H1 (cell line): Measurements from ENCODE around the gene EGLN3. TPM values are rescaled to one million over a fixed set of nuclear protein-coding genes. Genes with fewer than 3 reads are reported as not detected.

Experiments used
- CTCF ChIA-PET: fragments of 300-600 bp; sonication (Branson Sonifier 250); formaldehyde crosslinking; loops from one replicate; lab custom pipeline; 2021; ENCODE audit not compliant: partially characterized antibody; lab: Charles Lee
- POLR2A ChIA-PET: fragments of 300-600 bp; sonication (Branson Sonifier 250); formaldehyde crosslinking; loops from one replicate; lab custom pipeline; 2021; ENCODE audit warnings: inconsistent platforms; ENCODE audit not compliant: partially characterized antibody; lab: Charles Lee
- DNase-seq, 2 experiments: peaks; one replicate each; pipeline versions ENCODE4 v3.0.0 to v3.0.0-alpha.2; 2010 to 2022; ENCODE audit warnings: low spot score in 2 of 2, low read depth in 1 of 2, mixed read lengths in 1 of 2
- FAIRE-seq: peaks from 2 replicates; lab custom pipeline; 2011; peaks lifted over from hg19 to GRCh38; lab: Jason Lieb, UNC
- H2AFZ ChIP-seq: 2 replicates; pipeline ENCODE4 v1.8.1; 2012; ENCODE audit warnings: low read length, inconsistent platforms
- H2AK5ac ChIP-seq: 2 replicates; pipeline ENCODE4 v1.6.1; 2013; ENCODE audit warnings: low read depth, low read length
- H2BK120ac ChIP-seq: replicated peaks from 2 replicates; pipeline ENCODE3; 2013; ENCODE audit warnings: low read depth, low read length, inconsistent platforms
- H2BK12ac ChIP-seq: 2 replicates; pipeline ENCODE4 v1.6.1; 2013; ENCODE audit warnings: low read depth, low read length
- H2BK15ac ChIP-seq: 2 replicates; pipeline ENCODE4 v1.6.1; 2013; ENCODE audit warnings: low read length
- H2BK20ac ChIP-seq: 2 replicates; pipeline ENCODE4 v1.6.1; 2013; ENCODE audit warnings: low read length
- H2BK5ac ChIP-seq: 2 replicates; pipeline ENCODE4 v1.6.1; 2013; ENCODE audit warnings: low read depth, low read length
- H3K14ac ChIP-seq: 2 replicates; pipeline ENCODE4 v1.6.1; 2013; ENCODE audit warnings: inconsistent platforms; ENCODE audit not compliant: insufficient read length
- H3K18ac ChIP-seq: 2 replicates; pipeline ENCODE4 v1.6.1; 2013; ENCODE audit warnings: low read length; ENCODE audit errors: extremely low read depth
- H3K23ac ChIP-seq: 2 replicates; pipeline ENCODE4 v1.6.1; 2013; ENCODE audit warnings: inconsistent platforms; ENCODE audit not compliant: insufficient read length
- H3K23me2 ChIP-seq: 2 replicates; pipeline ENCODE4 v1.6.1; 2013; ENCODE audit warnings: low read depth, low read length
- H3K27ac ChIP-seq: 2 replicates; pipeline ENCODE4 v1.6.1; 2011; ENCODE audit warnings: low read depth, low read length, inconsistent platforms
- H3K27me3 ChIP-seq, 4 experiments: replicated peaks in 1 of 4; 1 replicate in 1 of 4; 2 replicates in 3 of 4; pipeline versions ENCODE4 v1.6.1 to v1.8.1; 2011 to 2013; ENCODE audit warnings: low read length in 3 of 4, mild to moderate bottlenecking in 3 of 4, inconsistent platforms in 2 of 4, mixed read lengths in 2 of 4, moderate library complexity in 1 of 4; ENCODE audit not compliant: control insufficient read depth in 3 of 4, insufficient read depth in 3 of 4; ENCODE audit errors: extremely low read depth in 1 of 4
- H3K36me3 ChIP-seq, 4 experiments: 2 replicates each; pipeline versions ENCODE4 v1.6.1 to v1.8.1; 2011 to 2013; ENCODE audit warnings: mild to moderate bottlenecking in 4 of 4, low read length in 3 of 4, moderate library complexity in 2 of 4, control low read depth in 1 of 4, inconsistent platforms in 1 of 4; ENCODE audit not compliant: insufficient read depth in 4 of 4, control insufficient read depth in 2 of 4
- H3K4ac ChIP-seq: replicated peaks from 2 replicates; pipeline ENCODE3; 2013; ENCODE audit warnings: low read length, low read depth, mixed read lengths, inconsistent platforms; ENCODE audit not compliant: insufficient read length
- H3K4me1 ChIP-seq, 4 experiments: replicated peaks in 1 of 4; 1 replicate in 1 of 4; 2 replicates in 3 of 4; pipeline versions ENCODE4 v1.6.1 to v1.8.1; 2011 to 2013; ENCODE audit warnings: low read length in 3 of 4, inconsistent platforms in 2 of 4, mixed read lengths in 1 of 4; ENCODE audit not compliant: insufficient read depth in 4 of 4, control insufficient read depth in 3 of 4
- H3K4me2 ChIP-seq, 2 experiments: 2 replicates each; pipeline versions ENCODE4 v1.6.1 to v1.8.1; 2011 to 2013; ENCODE audit warnings: low read depth in 2 of 2, low read length in 2 of 2, control low read depth in 1 of 2, inconsistent platforms in 1 of 2, mild to moderate bottlenecking in 1 of 2; ENCODE audit not compliant: insufficient read depth in 1 of 2
- H3K4me3 ChIP-seq, 4 experiments: fragments of 200-600, 300-600 bp in 1 of 4; sonication (generic), shearing (Covaris generic), sonication (Bioruptor Twin) in 1 of 4; 2 replicates each; pipeline versions ENCODE4 v1.5.1 to v1.8.1; 2011 to 2016; ENCODE audit warnings: low read length in 4 of 4, low read depth in 3 of 4, control low read depth in 2 of 4, inconsistent platforms in 2 of 4, mild to moderate bottlenecking in 2 of 4, mixed read lengths in 1 of 4, moderate library complexity in 1 of 4; ENCODE audit not compliant: insufficient read depth in 2 of 4; ENCODE audit errors: extremely low read depth in 1 of 4
- H3K56ac ChIP-seq: replicated peaks from 2 replicates; pipeline ENCODE3; 2013; ENCODE audit warnings: low read depth, mild to moderate bottlenecking, mixed read lengths, low read length, inconsistent platforms; ENCODE audit not compliant: insufficient read length
- H3K79me1 ChIP-seq: 2 replicates; pipeline ENCODE4 v1.6.1; 2013; ENCODE audit warnings: low read depth, low read length, control low read depth
- H3K79me2 ChIP-seq, 2 experiments: 2 replicates each; pipeline versions ENCODE4 v1.6.1 to v1.8.1; 2012 to 2013; ENCODE audit warnings: low read length in 2 of 2, mild to moderate bottlenecking in 2 of 2, inconsistent platforms in 1 of 2; ENCODE audit not compliant: insufficient read depth in 2 of 2, control insufficient read depth in 1 of 2
- H3K9ac ChIP-seq, 4 experiments: replicated peaks in 1 of 4; 1 replicate in 1 of 4; 2 replicates in 3 of 4; pipeline versions ENCODE4 v1.6.1 to v1.8.1; 2011 to 2013; ENCODE audit warnings: low read depth in 3 of 4, low read length in 3 of 4, control low read depth in 2 of 4, mild to moderate bottlenecking in 2 of 4, moderate library complexity in 2 of 4, inconsistent platforms in 1 of 4; ENCODE audit errors: extremely low read depth in 1 of 4
- H3K9me3 ChIP-seq, 2 experiments: 2 replicates each; pipeline versions ENCODE4 v1.6.1 to v1.8.1; 2012 to 2013; ENCODE audit warnings: mild to moderate bottlenecking in 2 of 2, moderate library complexity in 2 of 2, control low read depth in 1 of 2, inconsistent platforms in 1 of 2, low read depth in 1 of 2, low read length in 1 of 2, mixed read lengths in 1 of 2; ENCODE audit not compliant: insufficient read depth in 2 of 2
- H4K20me1 ChIP-seq, 2 experiments: replicated peaks in 1 of 2; 2 replicates each; pipeline versions ENCODE3 to v1.8.1; 2011 to 2013; ENCODE audit warnings: inconsistent platforms in 2 of 2, low read length in 2 of 2, mild to moderate bottlenecking in 1 of 2; ENCODE audit not compliant: insufficient read depth in 2 of 2, control insufficient read depth in 1 of 2
- H4K5ac ChIP-seq: 2 replicates; pipeline ENCODE4 v1.6.1; 2013; ENCODE audit warnings: low read length, low read depth, mixed read lengths, inconsistent platforms; ENCODE audit not compliant: insufficient read length
- H4K8ac ChIP-seq: 2 replicates; pipeline ENCODE4 v1.8.0; 2013; ENCODE audit warnings: mild to moderate bottlenecking, moderate library complexity, low read length, inconsistent platforms; ENCODE audit not compliant: insufficient read depth; ENCODE audit errors: extremely low read depth
- H4K91ac ChIP-seq: replicated peaks from 2 replicates; pipeline ENCODE3; 2013; ENCODE audit warnings: low read length, mixed read lengths, inconsistent platforms; ENCODE audit not compliant: insufficient read length
- KDM4A ChIP-seq: IDR thresholded peaks from one replicate; pipeline ENCODE4 v1.7.1; 2012; ENCODE audit warnings: low read depth, mild to moderate bottlenecking, moderate library complexity, low read length, inconsistent platforms; ENCODE audit not compliant: severe bottlenecking
- POLR2A ChIP-seq, 2 experiments: IDR thresholded peaks; 1 replicate in 1 of 2; 2 replicates in 1 of 2; pipeline ENCODE4 v1.6.1; 2011; ENCODE audit warnings: low read depth in 2 of 2, low read length in 2 of 2, mild to moderate bottlenecking in 2 of 2; ENCODE audit errors: control extremely low read depth in 1 of 2
- POLR2AphosphoS5 ChIP-seq: IDR thresholded peaks from 2 replicates; pipeline ENCODE4 v1.6.1; 2011; ENCODE audit warnings: low read depth, low read length
- RAD21 ChIP-seq, 2 experiments: IDR thresholded peaks in 1 of 2; conservative IDR thresholded peaks in 1 of 2; 2 replicates each; pipeline ENCODE4 v1.6.1; 2011; ENCODE audit warnings: low read depth in 2 of 2, low read length in 2 of 2, improper control_type of control experiment in 1 of 2, inconsistent platforms in 1 of 2, mild to moderate bottlenecking in 1 of 2, moderate library complexity in 1 of 2
- RXRA ChIP-seq: IDR thresholded peaks from 2 replicates; pipeline ENCODE4 v1.6.1; 2011; ENCODE audit warnings: low read depth, mild to moderate bottlenecking, low read length, moderate library complexity; ENCODE audit not compliant: insufficient read depth
- SIRT6 ChIP-seq: IDR thresholded peaks from one replicate; pipeline ENCODE4 v1.7.1; 2012; ENCODE audit warnings: low read length, inconsistent platforms
- SP2 ChIP-seq: IDR thresholded peaks from 2 replicates; pipeline ENCODE4 v1.6.1; 2012; ENCODE audit warnings: mild to moderate bottlenecking, low read length, inconsistent platforms
- SP4 ChIP-seq: IDR thresholded peaks from 2 replicates; pipeline ENCODE4 v1.6.1; 2012; ENCODE audit warnings: low read length, inconsistent platforms
- TAF1 ChIP-seq: IDR thresholded peaks from 2 replicates; pipeline ENCODE4 v1.6.1; 2011; ENCODE audit warnings: mild to moderate bottlenecking, low read depth, low read length
- TBP ChIP-seq: IDR thresholded peaks from 2 replicates; pipeline ENCODE4 v1.6.1; 2011; ENCODE audit warnings: low read depth, low read length, improper control_type of control experiment
- ZNF274 ChIP-seq: IDR thresholded peaks from 2 replicates; pipeline ENCODE4 v1.7.0; 2012; ENCODE audit warnings: low read length, borderline replicate concordance; ENCODE audit errors: extremely low read depth
- WGBS, 2 experiments: shearing (Covaris generic) in 1 of 2; methylation state at CpG; one replicate each; pipeline versions ENCODE4 v1.1.6 to v1.1.7; 2013 to 2015; ENCODE audit warnings: low lambda C conversion rate in 2 of 2, mixed read lengths in 2 of 2, inconsistent platforms in 1 of 2, low coverage in 1 of 2, missing lambda C conversion rate in 1 of 2; ENCODE audit not compliant: insufficient replicate concordance in 2 of 2, insufficient coverage in 1 of 2, insufficient read length in 1 of 2; ENCODE audit errors: extremely low coverage in 1 of 2, missing lambda C conversion rate in 1 of 2; 5-methylcytosine and 5-hydroxymethylcytosine counted together
- polyA plus RNA-seq, 7 experiments: library from polyadenylated mRNA; depleted of rRNA in 3 of 7; stranded (reverse) in 5 of 7; unstranded in 2 of 7; fragments of >200 nt in 5 of 7; fragments of 200-250 nt in 2 of 7; gene quantifications; 1 replicate in 5 of 7; 2 replicates in 1 of 7; 4 replicates in 1 of 7; pipeline versions ENCODE4 v1.2.1 to v1.2.3, GENCODE V29; 2011 to 2013; ENCODE audit warnings: missing spikeins in 2 of 7, mixed read lengths in 2 of 7
- total RNA-seq: library from RNA; stranded (reverse); fragmentation: NEBNext Ultra II Directional; extraction: Animal tissue kit (Norgen Biotek cat#: 25700); gene quantifications from 2 replicates; pipeline ENCODE4 v1.2.1, GENCODE V29; 2021

The EGLN3 gene
- total and polyA plus RNA-seq, 2 of the 8 experiments (the other 6 are each of a cell fraction or from before 2014, with no cell fraction given) = 10.6 to 27.3 TPM

GRCh38 chr14:33964599-33965317 is 13.9 kb upstream of the EGLN3 start:
- no peak overlapping the region for H3K56ac ChIP-seq
- no peak overlapping the region for H3K23ac ChIP-seq
- POLR2A ChIA-PET = interaction anchor here (1.2 to 1.8 kb wide), 2 partner anchors 14 kb away, joined by 4 to 6 read pairs; partner anchors contain the start of gene EGLN3
- H4K8ac ChIP-seq = no peak overlapping the region
- H2AK5ac ChIP-seq = no peak overlapping the region
- H3K4me3 ChIP-seq = no peak overlapping the region
- H3K27me3 ChIP-seq = no peaks in the 10 kb centered on the region
- H2BK5ac ChIP-seq = no peak overlapping the region
- 86% methylated on average over 6 of the region's 6 CpGs; no CpG with 5 or more reads in 1 of the 2 experiments for WGBS, 2 experiments
- no peak overlapping the region for H3K14ac ChIP-seq
- no peak overlapping the region for H2AFZ ChIP-seq
- no peaks in the 10 kb centered on the region for H3K79me2 ChIP-seq
- H3K9ac ChIP-seq = no peak overlapping the region
- H2BK120ac ChIP-seq = no peak overlapping the region
- H3K23me2 ChIP-seq = no peaks in the 10 kb centered on the region
- no peak overlapping the region for H2BK15ac ChIP-seq
- no peak overlapping the region for H4K91ac ChIP-seq
- H3K4ac ChIP-seq = no peak overlapping the region
- H2BK12ac ChIP-seq = no peak overlapping the region
- H3K4me1 ChIP-seq = peaks cover 0 to 3% (median under 1%) of the 10 kb centered on the region in 4 experiments; a peak in 3 of 7 replicates
- DNase-seq = no peak
- H4K5ac ChIP-seq = no peak overlapping the region
- H3K36me3 ChIP-seq = no peaks in the 10 kb centered on the region
- H3K4me2 ChIP-seq = no peak overlapping the region
- H3K9me3 ChIP-seq = no peaks in the 10 kb centered on the region
- CTCF ChIA-PET = interaction anchor here (0.6 to 2.4 kb wide), 5 partner anchors 47 to 264 kb away, joined by 3 to 11 read pairs (median 3); no protein-coding TSS in a partner anchor
- no peak overlapping the region for H2BK20ac ChIP-seq
- no peaks in the 10 kb centered on the region for H3K79me1 ChIP-seq
- FAIRE-seq = no peak
- no peak overlapping the region for H3K27ac ChIP-seq
- H3K18ac ChIP-seq = no peak overlapping the region
- H4K20me1 ChIP-seq = no peaks in the 10 kb centered on the region
- no peak for TF ChIP-seq TAF1
- TF ChIP-seq POLR2A (IDR thresholded peaks at IDR 0.05; ENCODE audit: control extremely low read depth in 1 of 2, low read depth in 2 of 2, low read length in 2 of 2) = no peak
- no peak for TF ChIP-seq KDM4A
- no peak for TF ChIP-seq RXRA
- TF ChIP-seq SIRT6 = no peak
- no peak for TF ChIP-seq SP4
- no peak for TF ChIP-seq RAD21 (IDR thresholded peaks at IDR 0.05 in 1 of 2, conservative IDR thresholded peaks at IDR 0.05 in 1 of 2; ENCODE audit: low read depth in 2 of 2, low read length in 2 of 2)
- no peak for TF ChIP-seq TBP
- TF ChIP-seq ZNF274 = no peak
- TF ChIP-seq POLR2AphosphoS5 = no peak
- no peak for TF ChIP-seq SP2
